HG03575 (cell line): ENCODE results near the gene SMCO2.

Experiments used
- ATAC-seq: cut with Tn5 transposase; IDR thresholded peaks from one replicate; pipeline ENCODE4 v1.9.1; 2021; ENCODE audit not compliant: unreplicated experiment, insufficient number of reproducible peaks, low FRiP score; ENCODE audit errors: extremely low read depth

The SMCO2 gene

GRCh38 chr12:27446436-27446835 is at the start of gene SMCO2:
Gene SMCO2 (plus strand): TSS chr12:27446736. CDS start chr12:27470632, 23,896 bp downstream.
- ATAC-seq: no peak

DNA sequence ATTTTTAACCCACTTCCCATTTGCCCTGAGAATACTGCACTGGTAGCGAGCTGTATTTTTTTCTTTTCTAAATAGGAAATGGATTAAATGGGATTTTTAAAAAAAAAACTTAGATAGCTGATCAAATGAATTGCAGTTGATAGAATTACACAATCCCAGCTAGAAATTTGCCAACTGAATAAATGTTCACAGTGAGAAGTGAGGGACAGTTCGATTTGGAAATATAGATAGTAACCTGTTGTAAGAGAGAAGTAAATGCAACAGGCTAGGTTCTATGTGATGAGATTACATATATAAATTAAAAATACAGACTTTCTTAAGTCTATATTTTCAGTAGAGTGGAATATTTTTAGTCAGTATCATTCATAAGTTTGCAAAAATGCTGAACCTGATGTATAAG is 48.1 kb upstream of the SMCO2 start:
- ATAC-seq: no peak

DNA sequence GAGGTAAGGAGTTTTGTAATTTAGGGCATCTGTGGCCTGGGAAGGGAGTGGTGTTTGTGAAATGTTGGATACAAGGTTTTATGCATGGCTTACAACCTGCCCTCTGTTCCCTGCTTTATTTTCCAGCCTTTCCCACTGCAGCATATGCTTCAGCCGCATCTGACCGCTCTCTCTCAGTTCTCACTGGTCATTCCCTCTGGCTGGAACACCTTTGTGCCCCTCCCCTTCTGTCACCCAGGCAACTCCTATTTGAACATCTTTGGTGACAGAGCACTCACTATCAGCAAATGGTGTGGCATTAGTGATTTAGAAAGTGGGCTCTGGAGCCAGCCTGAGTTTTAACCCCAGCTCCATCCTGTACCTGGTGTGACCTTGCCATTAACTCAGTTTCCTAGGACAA is 47.5 kb upstream of the SMCO2 start:
- no peak for ATAC-seq

DNA sequence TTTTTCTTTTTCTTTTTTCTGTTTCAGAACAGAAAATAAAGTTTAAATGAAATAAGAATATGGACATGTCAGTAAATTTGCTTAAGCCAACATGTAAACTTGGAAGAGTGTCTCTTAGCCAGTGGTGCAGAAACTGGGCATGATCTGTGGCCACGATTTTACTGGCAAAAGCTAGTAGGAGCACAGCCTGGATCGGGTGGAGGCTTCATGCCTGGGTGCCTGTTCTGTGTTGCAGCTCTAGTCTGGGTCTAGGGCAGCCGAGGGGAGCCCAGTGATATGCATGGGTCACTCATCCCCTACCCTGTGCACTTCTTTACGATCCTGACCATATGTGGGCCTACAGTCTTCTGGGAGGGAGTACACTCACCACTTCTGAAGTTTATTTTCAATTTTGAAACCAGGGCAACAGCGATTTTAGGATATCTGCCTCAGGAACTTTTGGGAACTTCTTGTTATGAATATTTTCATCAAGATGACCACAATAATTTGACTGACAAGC is 45.6 kb upstream of the SMCO2 start:
- no peak for ATAC-seq

DNA sequence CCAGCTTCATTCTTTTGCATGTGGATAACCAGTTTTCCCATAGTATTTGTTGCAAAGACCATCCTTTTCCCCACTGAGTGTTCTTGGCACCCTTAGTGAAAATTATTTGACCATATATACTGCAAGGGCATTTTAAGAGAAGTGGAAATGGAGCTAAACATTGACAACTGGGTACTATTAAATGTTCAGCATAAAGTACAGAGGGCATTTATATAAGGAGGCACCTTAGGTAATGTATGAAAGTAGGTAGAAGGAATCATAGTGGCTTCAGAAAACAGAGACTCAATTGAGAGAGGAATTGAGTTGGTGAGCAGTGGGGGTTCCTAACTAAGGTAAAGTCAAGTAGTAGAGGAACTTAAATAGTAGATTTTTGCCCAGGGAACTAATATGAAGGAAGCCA is 34.5 kb upstream of the SMCO2 start:
- no peak for ATAC-seq

- ATAC-seq: no peak
These were observed 23.8 kb upstream of the SMCO2 start for GRCh38 chr12:27422697-27423096.

DNA sequence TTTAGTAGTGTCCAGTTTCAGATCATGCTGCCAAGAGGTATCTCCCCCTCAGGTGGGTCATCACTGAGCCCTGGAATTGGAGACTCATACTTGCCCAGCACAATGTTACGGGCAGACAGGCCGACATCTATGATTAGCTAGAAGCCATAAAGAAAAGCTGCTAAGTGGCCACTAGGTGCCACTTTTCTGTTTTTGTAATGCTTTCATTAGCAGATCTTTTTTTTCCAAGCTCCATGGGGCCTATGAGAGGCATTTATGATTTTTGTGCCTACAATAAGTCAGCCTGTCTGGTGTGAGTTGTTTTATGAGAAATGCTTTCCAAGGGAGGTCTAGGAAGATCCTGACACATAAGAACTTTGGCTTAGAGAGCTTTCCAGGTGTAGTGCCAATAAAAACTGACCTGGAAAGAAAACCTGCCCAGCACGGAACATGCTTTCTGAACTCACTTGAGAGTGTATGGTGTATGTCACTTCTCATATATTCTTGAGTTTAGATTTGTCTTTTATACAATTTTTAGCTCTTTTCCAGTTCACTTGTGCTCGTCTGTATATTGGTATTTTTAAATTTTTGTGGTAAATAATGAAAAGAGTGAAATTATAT is 21.8 kb upstream of the SMCO2 start:
- ATAC-seq: no peak

DNA sequence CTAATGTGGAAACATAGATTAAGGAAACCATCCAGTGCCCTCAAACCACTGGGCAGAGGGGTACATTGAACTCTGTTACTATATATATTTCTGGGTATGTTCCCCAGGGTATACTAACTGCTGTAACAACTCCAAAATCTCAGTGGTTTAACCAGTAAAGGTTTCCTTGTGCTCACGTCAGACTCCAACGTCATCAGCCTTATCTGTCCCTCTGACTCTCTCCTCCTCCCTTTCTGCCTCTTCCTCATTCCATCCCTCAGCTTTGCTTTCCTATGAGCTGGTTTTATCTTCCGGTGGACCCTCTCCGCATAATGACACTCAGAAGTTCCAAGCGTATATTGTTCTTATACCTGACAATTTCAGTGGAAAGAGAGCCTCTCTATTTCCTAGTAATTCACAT is 21.2 kb upstream of the SMCO2 start:
- no peak for ATAC-seq

GRCh38 chr12:27426743-27427487 is 19.6 kb upstream of the SMCO2 start:
- ATAC-seq: no peak

DNA sequence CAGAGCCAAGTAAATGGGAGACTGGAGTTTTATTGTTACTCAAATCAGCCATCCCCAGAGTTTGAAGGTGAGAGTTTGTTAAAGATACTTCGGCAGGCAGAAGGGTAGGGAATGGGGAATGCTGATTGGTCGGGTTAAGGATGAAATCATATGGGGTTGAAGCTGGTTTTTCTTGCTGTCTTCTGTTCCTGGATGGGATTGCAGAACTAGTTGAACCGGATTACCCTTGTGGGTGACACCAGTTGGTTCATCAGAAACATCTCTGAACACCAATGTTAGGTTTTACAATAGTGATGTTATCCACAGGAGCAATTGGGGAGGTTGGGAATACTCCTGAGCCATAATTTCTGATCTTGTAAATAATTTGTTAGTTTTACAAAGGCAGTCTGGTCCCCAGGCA is 18.7 kb upstream of the SMCO2 start:
- ATAC-seq: no peak

GRCh38 chr12:27428466-27428865 is 18.1 kb upstream of the SMCO2 start:
- ATAC-seq: no peak

DNA sequence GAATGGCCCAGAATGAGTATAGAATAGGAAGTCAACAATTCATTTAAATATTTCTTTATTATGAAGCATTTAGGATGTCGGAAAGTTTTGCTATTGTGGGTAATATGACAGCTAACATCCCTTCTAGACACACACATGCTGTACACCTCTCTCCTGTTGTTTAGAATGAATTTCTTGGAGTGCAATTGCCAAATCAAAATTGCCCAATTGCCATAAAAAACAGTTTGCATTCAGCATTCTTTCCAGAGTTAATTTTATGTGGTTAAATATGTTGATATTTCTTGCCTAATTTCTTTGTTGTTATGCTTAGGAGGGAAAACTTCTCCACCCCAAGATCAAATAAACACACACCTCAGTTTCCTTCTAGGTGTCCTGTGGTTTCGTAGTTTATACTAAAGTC is 16.9 kb upstream of the SMCO2 start:
- ATAC-seq: no peak

- ATAC-seq: no peak
These were observed 15.4 kb upstream of the SMCO2 start for GRCh38 chr12:27431185-27431584.

DNA sequence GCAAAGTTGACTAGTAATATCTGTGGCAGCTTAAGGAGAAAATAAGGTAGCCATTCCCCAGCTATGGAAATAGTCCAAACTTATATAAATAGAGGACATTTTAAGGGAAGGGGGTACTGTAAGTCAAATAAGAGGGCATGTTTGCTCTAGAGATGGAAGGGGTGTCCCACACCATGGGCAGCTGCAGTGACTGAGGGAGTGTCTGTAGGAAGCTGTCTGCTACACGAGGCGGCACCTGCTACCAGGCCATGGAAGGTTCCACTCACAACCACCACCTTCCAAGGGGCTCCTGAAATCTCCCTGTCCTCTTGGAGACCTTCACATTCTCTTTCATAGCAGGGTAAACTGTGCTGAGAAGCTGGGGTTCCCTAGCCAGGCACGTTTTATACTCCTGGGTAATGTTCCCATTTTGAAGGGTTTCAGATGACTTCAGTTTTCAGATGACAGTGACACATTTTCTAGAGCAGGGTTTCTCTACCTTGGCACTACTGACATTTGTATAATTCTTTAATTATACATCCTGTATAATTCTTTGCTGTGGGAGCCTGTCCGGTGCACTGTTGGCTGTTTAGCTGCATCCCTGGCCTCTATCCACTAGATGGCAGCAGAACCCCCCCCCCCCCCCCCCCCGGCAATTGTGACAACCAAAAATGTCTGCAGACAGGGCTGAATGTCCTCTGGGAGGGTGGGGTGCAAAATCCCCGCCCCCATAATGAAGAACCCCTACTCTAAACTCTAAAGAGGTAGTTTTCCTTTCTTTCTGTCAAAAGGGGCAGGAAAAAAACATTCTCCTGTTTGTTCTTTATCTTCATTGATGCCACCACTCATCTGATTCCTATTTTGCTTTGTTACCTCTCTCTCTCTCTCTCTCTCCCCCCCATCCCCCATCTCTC is 11.6 kb upstream of the SMCO2 start:
- ATAC-seq: no peak

- no peak for ATAC-seq
These were observed 10.5 kb upstream of the SMCO2 start for GRCh38 chr12:27436029-27436428.

DNA sequence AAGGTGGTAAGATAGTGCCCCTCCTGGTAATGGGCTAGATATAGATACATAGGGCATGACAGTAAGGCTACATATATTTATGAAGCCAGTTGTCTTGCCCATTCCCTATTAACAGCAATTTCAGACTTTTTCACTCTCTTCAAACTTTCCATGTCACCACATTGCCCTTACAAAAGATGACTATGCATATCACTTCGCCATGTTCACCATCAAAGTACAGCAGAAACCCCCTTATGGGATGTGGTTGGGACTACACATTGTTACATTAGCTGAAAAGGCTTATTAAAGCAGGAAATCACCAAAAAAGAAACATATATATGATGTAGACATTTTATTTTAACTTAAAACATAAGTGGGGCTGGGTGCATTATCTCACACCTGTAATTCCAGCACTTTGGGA is 9.8 kb upstream of the SMCO2 start:
- ATAC-seq: no peak

- no peak for ATAC-seq
These were observed 8.7 kb upstream of the SMCO2 start for GRCh38 chr12:27437839-27438238.

GRCh38 chr12:27447761-27448160 is 1.2 kb downstream of the SMCO2 start:
- ATAC-seq: no peak

- ATAC-seq: no peak
These were observed 2.5 kb downstream of the SMCO2 start for GRCh38 chr12:27449026-27449425.
